Hepatocyte (in vitro differentiated cells): ENCODE measurements around the gene AMPD3. TPM values are rescaled to one million over a fixed set of nuclear protein-coding genes. Genes with fewer than 3 reads are reported as not detected.

Experiments
- DNase-seq: peaks from one replicate; pipeline ENCODE4 v3.0.0-alpha.2; 2016; ENCODE audit warnings: low spot score
- H2AFZ ChIP-seq: fragments of 200-600 bp; sonication (generic); 2 replicates; pipeline ENCODE4 v1.6.0; 2016; ENCODE audit warnings: antibody characterized with exemption, mild to moderate bottlenecking
- H3K27ac ChIP-seq: fragments of 200-600 bp; sonication (generic); 2 replicates; pipeline ENCODE4 v1.5.1; 2016; ENCODE audit warnings: mild to moderate bottlenecking
- H3K27me3 ChIP-seq: fragments of 200-600 bp; sonication (generic); 2 replicates; pipeline ENCODE4 v1.6.1; 2016
- H3K36me3 ChIP-seq: fragments of 200-600 bp; sonication (generic); replicated peaks from 2 replicates; pipeline ENCODE4 v1.5.1; 2016; ENCODE audit warnings: low read depth; ENCODE audit not compliant: insufficient read depth
- H3K4me1 ChIP-seq: fragments of 200-600 bp; sonication (generic); 2 replicates; pipeline ENCODE4 v1.5.1; 2016; ENCODE audit warnings: mild to moderate bottlenecking, moderate library complexity; ENCODE audit not compliant: insufficient read depth
- H3K4me2 ChIP-seq: fragments of 200-600 bp; sonication (generic); 2 replicates; pipeline ENCODE4 v1.6.0; 2016
- H3K4me3 ChIP-seq: fragments of 200-600 bp; sonication (generic); 2 replicates; pipeline ENCODE4 v1.5.1; 2016; ENCODE audit warnings: mild to moderate bottlenecking
- H3K79me2 ChIP-seq: fragments of 200-600 bp; sonication (generic); 2 replicates; pipeline ENCODE4 v1.6.0; 2017; ENCODE audit warnings: mild to moderate bottlenecking
- H3K9me2 ChIP-seq: fragments of 200-600 bp; sonication (generic); replicated peaks from 2 replicates; pipeline ENCODE4 v1.6.0; 2017; ENCODE audit warnings: mild to moderate bottlenecking; ENCODE audit not compliant: insufficient read depth
- H3K9me3 ChIP-seq: fragments of 200-600 bp; sonication (generic); 2 replicates; pipeline ENCODE4 v1.5.1; 2016; ENCODE audit warnings: low read depth, mild to moderate bottlenecking
- H4K20me1 ChIP-seq: fragments of 200-600 bp; sonication (generic); 2 replicates; pipeline ENCODE4 v1.6.0; 2016; ENCODE audit warnings: mild to moderate bottlenecking; ENCODE audit not compliant: insufficient read depth, poor library complexity, severe bottlenecking
- CTCF ChIP-seq: fragments of 200-600 bp; sonication (generic); IDR thresholded peaks from 2 replicates; pipeline ENCODE4 v1.5.1; 2016; ENCODE audit warnings: antibody characterized with exemption, mild to moderate bottlenecking; ENCODE audit not compliant: poor library complexity
- EZH2 ChIP-seq: fragments of 200-600 bp; sonication (generic); IDR thresholded peaks from 2 replicates; pipeline ENCODE4 v1.6.1; 2016; ENCODE audit warnings: antibody characterized with exemption, mild to moderate bottlenecking, borderline replicate concordance
- EZH2phosphoT487 ChIP-seq: fragments of 200-600 bp; sonication (generic); IDR thresholded peaks from one replicate; pipeline ENCODE4 v1.6.1; 2018; ENCODE audit warnings: antibody characterized with exemption, mild to moderate bottlenecking, low read depth, moderate library complexity; ENCODE audit not compliant: unreplicated experiment, severe bottlenecking
- WGBS: methylation state at CpG from one replicate; pipeline ENCODE4 v1.1.6; 2016; ENCODE audit warnings: low lambda C conversion rate; ENCODE audit errors: missing lambda C conversion rate; 5-methylcytosine and 5-hydroxymethylcytosine counted together
- polyA plus RNA-seq: library from polyadenylated mRNA; unstranded; fragments of >200 nt; fragmentation: Nextera tagmentation; extraction: Ambion mirVana; gene quantifications from 2 replicates; pipeline ENCODE4 v1.2.1, GENCODE V29; 2016
- total RNA-seq: library from RNA; depleted of rRNA; stranded (reverse); fragments of >200 nt; gene quantifications from 2 replicates; pipeline ENCODE4 v1.2.3, GENCODE V29; 2014

Gene AMPD3
- total and polyA plus RNA-seq, 2 experiments from 2014 or later, result 1.8 to 4.1 TPM

GRCh38 chr11:10532526-10532925 is 77.5 kb downstream of the AMPD3 start:
- H3K27me3 ChIP-seq, result no peaks in the 10 kb centered on the region
- no peak overlapping the region for H3K27ac ChIP-seq
- DNase-seq, result no peak
- no peaks in the 10 kb centered on the region for H3K9me3 ChIP-seq
- H3K4me1 ChIP-seq, result peaks cover 12% of the 10 kb centered on the region
- H3K4me2 ChIP-seq, result no peak overlapping the region
- peaks cover 7% of the 10 kb centered on the region for H3K79me2 ChIP-seq
- no peaks in the 10 kb centered on the region for H4K20me1 ChIP-seq
- no peak overlapping the region for H2AFZ ChIP-seq
- H3K36me3 ChIP-seq, result no peaks in the 10 kb centered on the region
- TF ChIP-seq EZH2phosphoT487 (no peak), EZH2 (no peak), CTCF (no peak)
- H3K4me3 ChIP-seq, result no peak overlapping the region
- H3K9me2 ChIP-seq, result no peaks in the 10 kb centered on the region
- 53% methylated on average over 2 of the region's 2 CpGs for WGBS

DNA sequence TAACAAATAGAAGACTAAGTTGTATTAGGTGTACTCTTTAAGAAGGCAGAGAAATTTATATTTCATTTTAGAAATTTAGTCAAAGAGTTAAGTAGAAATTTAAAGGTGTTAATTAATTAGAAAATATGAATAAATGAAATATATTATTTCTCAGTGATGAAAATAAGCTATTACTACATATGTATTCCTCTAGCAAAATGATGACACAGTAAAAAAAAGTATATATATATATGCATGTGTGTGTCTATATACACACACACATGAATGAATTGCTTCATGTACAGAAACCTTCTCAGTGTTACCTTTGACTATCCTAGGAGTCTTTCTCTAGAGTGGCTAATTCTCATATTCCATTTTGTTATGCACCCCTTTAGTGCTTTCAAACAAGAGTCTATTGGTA is 78.3 kb downstream of the AMPD3 start:
- Histone ChIP-seq H3K27me3 (no peaks in the 10 kb centered on the region), H3K79me2 (peaks cover 15% of the 10 kb centered on the region), H3K9me3 (no peaks in the 10 kb centered on the region), H3K36me3 (no peaks in the 10 kb centered on the region), H4K20me1 (no peaks in the 10 kb centered on the region), H3K4me2 (no peak overlapping the region), H3K4me1 (peaks cover 4% of the 10 kb centered on the region), H3K27ac (no peak overlapping the region), H2AFZ (no peak overlapping the region), H3K4me3 (no peak overlapping the region), H3K9me2 (no peaks in the 10 kb centered on the region)
- DNase-seq, result no peak
- TF ChIP-seq CTCF (no peak), EZH2phosphoT487 (no peak), EZH2 (no peak)

GRCh38 chr11:10534316-10534715 is 79.3 kb downstream of the AMPD3 start:
- H3K4me2 ChIP-seq, result no peak overlapping the region
- no peaks in the 10 kb centered on the region for H3K4me1 ChIP-seq
- no peaks in the 10 kb centered on the region for H3K27me3 ChIP-seq
- no peak overlapping the region for H2AFZ ChIP-seq
- no peak overlapping the region for H3K27ac ChIP-seq
- no peak for DNase-seq
- TF ChIP-seq CTCF (no peak), EZH2phosphoT487 (no peak), EZH2 (no peak)
- WGBS, result 88% methylated on average over 2 of the region's 2 CpGs
- H3K9me2 ChIP-seq, result no peaks in the 10 kb centered on the region
- no peaks in the 10 kb centered on the region for H3K36me3 ChIP-seq
- H4K20me1 ChIP-seq, result no peaks in the 10 kb centered on the region
- H3K4me3 ChIP-seq, result no peak overlapping the region
- peaks cover 25% of the 10 kb centered on the region for H3K79me2 ChIP-seq
- no peaks in the 10 kb centered on the region for H3K9me3 ChIP-seq

- H3K79me2 ChIP-seq, result peaks cover 35% of the 10 kb centered on the region
These were observed 82.5 kb downstream of the AMPD3 start for GRCh38 chr11:10537600-10537999.

More at GRCh38 chr11:10537600-10537999, 82.5 kb downstream of the AMPD3 start:
- H3K27ac ChIP-seq, result no peak overlapping the region
- no peaks in the 10 kb centered on the region for H3K9me2 ChIP-seq
- TF ChIP-seq EZH2phosphoT487 (no peak), EZH2 (no peak), CTCF (no peak)
- no peaks in the 10 kb centered on the region for H3K27me3 ChIP-seq
- no peaks in the 10 kb centered on the region for H3K36me3 ChIP-seq
- no peak overlapping the region for H2AFZ ChIP-seq
- no peaks in the 10 kb centered on the region for H4K20me1 ChIP-seq
- no peak overlapping the region for H3K4me2 ChIP-seq
- H3K4me3 ChIP-seq, result no peak overlapping the region
- peaks cover 4% of the 10 kb centered on the region for H3K4me1 ChIP-seq
- H3K9me3 ChIP-seq, result no peaks in the 10 kb centered on the region
- DNase-seq, result no peak
